Ammon's horn (tissue), 1 donor: ENCODE data around the gene MYT1.

ENCODE experiments used
- DNase-seq: peaks from one replicate; pipeline ENCODE4 v3.0.0-alpha.2; 2016; ENCODE audit warnings: low spot score

Gene MYT1

GRCh38 chr20:64153861-64154589, 10.2 kb upstream of the MYT1 start:
- no peak for DNase-seq

- DNase-seq, result no peak
Observed at GRCh38 chr20:64154590-64155257, 9.5 kb upstream of the MYT1 start.

- DNase-seq, result no peak
Observed at GRCh38 chr20:64155258-64156135, 8.8 kb upstream of the MYT1 start.

- DNase-seq, result no peak
Observed at GRCh38 chr20:64156136-64156885, 7.9 kb upstream of the MYT1 start.

GRCh38 chr20:64156886-64157875, 7.1 kb upstream of the MYT1 start:
- no peak for DNase-seq

- DNase-seq, result no peak
Observed at GRCh38 chr20:64157878-64158277, 6.4 kb upstream of the MYT1 start.

GRCh38 chr20:64158346-64159285, 5.6 kb upstream of the MYT1 start:
- no peak for DNase-seq

GRCh38 chr20:64159286-64159680, 5.0 kb upstream of the MYT1 start:
- DNase-seq, result no peak

GRCh38 chr20:64159711-64160110, 4.5 kb upstream of the MYT1 start:
- DNase-seq, result no peak

GRCh38 chr20:64160118-64160517, 4.1 kb upstream of the MYT1 start:
- DNase-seq, result no peak

GRCh38 chr20:64160526-64161355, 3.5 kb upstream of the MYT1 start:
- no peak for DNase-seq

GRCh38 chr20:64161356-64162238, 2.7 kb upstream of the MYT1 start:
- DNase-seq, result peak; percentile 42

- no peak for DNase-seq
Observed at GRCh38 chr20:64162239-64162910, 1.9 kb upstream of the MYT1 start.

- DNase-seq, result no peak
Observed at GRCh38 chr20:64163776-64164122, 503 bp upstream of the MYT1 start.

GRCh38 chr20:64165866-64166600, 1.8 kb downstream of the MYT1 start:
- DNase-seq, result no peak
